DMS53 treated with DMSO at 0.1 percent for 48 hours (cell line): Measurements from ENCODE around the gene KLHL7.

ENCODE experiments used
- DNase-seq: peaks from one replicate; lab custom pipeline; 2025; ENCODE audit not compliant: unreplicated experiment; lab: John Stamatoyannopoulos, UW

The KLHL7 gene, protein sequence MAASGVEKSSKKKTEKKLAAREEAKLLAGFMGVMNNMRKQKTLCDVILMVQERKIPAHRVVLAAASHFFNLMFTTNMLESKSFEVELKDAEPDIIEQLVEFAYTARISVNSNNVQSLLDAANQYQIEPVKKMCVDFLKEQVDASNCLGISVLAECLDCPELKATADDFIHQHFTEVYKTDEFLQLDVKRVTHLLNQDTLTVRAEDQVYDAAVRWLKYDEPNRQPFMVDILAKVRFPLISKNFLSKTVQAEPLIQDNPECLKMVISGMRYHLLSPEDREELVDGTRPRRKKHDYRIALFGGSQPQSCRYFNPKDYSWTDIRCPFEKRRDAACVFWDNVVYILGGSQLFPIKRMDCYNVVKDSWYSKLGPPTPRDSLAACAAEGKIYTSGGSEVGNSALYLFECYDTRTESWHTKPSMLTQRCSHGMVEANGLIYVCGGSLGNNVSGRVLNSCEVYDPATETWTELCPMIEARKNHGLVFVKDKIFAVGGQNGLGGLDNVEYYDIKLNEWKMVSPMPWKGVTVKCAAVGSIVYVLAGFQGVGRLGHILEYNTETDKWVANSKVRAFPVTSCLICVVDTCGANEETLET

DNA sequence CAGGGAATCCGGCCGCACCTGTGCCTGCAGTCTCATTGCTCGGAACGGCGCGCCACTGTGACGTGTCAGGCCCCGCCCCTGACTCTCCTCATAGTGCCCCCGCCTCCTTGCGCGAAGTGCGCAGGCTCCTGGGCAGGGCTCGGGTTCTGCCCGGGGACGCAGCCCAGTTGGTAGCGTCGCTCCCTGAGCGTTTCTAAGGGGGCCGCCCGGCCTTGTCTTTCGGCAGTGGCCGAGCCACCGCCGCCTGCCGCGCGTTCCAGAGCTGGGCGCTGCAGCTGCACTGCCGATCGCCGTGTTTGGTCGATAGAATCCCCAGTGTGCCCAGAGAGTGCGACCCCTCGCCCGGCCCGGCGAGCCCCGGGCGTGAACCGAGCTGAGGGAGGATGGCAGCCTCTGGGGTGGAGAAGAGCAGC is at the start of gene KLHL7:
Gene KLHL7 (plus strand): TSS at position 142 of the 413 bp plus-strand sequence. CDS start 242 bp downstream, at position 384.
- DNase-seq: peak; percentile 97

DNA sequence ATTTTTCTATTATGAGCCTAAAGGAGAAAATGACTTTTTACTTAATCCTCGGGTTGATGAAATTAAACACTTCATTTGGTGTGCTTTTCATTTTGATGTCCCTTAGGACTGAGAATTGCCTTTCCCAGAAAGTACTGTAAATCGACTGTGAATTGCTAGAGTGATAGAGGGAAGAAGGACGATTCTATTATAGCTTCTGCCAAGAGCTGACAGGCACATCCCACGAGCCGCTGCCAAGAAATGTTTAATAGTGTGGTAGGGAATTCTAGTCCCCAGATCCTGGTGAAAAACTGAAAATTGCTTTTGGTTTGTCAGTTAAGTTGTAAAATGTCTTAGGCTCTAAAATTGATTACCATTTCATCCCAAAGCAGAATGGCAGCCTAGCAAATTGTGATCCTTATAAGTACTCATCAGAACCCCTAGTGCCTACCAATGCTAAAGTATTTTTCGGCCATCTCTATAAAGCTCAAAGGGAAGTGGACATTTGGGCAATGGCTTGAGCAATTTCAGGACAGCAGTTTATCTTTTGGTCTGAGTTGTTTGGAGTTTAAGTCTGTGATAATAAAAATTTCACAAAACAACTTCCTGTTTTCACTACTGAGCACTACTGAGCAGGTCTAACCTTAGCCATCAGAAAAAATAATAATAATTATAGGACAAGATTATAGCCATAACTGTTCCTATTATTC is 47.0 kb upstream of the KLHL7 start:
- no peak for DNase-seq

DNA sequence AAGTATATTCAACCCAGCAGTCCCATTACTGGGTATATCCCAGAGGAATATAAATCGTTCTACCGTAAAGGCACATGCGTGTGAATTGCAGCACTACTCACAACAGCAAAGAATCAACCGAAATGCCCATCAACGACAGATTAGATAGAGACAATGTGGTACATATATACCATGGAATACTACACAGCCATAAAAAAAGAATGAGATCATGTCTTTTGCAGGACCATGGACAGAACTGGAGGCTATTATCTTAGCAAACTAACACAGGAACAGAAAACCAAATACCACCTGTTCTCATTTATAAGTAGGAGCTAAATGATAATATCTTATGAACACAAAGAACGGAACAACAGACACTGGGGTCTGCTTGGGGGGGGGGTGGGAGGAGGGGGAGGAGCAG is 44.3 kb upstream of the KLHL7 start:
- DNase-seq: no peak

DNA sequence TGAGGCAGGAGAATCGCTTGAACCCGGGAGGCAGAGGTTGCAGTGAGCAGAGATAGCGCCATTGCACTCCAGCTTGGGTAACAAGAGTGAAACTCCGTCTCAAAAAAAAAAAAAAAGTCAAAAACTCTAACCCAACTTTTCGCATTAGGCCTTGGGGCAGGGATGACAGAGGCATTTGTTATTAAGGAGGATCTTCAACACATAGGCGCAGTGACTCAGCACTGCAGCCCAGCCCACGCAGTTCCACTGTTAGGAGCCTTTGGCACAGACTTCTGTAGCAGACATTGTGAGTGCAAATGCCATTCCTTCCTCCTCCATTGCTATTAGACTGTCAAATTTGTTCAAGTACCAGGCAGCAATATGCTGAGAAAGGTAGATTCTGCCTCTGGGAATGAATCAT is 43.1 kb upstream of the KLHL7 start:
- DNase-seq: no peak

DNA sequence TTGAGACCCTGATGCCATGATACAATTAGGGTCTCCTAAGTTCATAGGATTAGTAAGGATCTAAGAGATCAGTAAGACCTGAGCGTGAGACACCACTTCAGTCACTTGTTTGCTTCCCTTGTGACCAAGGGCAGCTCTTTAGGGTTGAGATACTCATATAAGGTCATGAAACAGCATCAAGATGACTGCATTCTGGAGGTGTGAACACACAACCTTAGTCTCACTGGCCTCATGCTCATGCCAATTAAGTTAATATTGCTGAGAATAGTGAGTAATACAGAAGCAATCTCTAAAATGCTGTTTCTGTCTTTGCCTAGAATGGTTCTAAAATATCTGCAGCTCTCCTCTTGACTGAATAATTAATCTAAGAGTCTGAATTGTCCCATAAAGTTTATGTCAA is 39.6 kb upstream of the KLHL7 start:
- DNase-seq: no peak

DNA sequence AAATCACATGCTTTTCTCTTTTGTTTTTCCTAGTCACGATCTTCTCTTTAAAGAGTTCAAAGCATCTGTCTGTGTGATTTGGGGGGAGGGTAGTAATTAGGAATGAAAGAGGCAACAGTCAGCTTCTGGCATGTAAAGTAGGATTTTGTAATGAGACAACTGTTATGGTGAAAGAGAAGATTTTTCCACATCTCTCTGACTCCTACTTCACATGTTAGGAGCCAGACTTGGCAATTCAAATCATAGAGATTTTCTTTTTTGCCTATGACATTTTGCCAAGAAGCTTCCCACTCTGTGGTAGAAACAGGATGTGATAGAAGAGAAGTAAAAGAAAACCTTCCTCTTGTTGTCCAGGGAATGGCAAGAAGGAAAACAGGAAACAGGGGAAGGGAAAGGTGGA is 38.3 kb upstream of the KLHL7 start:
- no peak for DNase-seq

DNA sequence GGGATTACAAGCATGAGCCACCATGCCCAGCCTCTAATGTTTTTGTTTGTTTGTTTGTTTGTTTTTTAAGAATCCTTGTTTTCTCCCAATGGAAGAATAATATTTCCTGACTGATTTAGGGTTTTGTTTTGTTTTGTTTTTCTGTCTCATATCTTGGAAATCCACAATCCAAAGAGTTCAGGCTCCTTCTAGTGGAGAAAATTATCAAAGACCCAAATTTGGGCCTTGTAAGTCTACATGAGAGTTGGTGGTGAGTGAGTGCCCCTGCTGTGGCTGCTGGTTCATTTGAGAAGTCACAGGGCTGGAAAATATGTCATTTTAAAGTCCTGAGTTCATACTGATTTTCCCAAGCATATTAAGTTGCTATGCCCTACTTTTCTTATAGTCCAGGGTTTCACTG is 33.5 kb upstream of the KLHL7 start:
- no peak for DNase-seq

DNA sequence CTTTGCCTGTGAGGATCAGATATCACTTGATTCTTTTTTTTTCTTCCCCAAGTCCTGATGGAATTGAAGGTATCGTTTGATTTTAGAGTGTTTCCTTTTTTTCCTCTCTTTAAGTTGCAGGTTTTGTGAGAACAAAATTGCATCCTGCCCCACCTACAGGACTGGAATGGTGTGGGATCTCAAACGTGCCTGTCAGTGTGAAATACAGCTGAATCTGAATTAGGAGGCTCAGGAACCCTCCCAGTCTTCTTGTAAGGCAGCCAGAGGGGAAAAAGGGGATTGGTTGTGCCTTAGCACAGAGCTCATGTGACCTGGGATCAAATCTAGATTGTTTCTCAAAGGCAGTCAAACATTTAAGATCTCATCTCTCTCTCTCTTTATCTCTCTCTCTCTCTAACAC is 32.7 kb upstream of the KLHL7 start:
- no peak for DNase-seq

DNA sequence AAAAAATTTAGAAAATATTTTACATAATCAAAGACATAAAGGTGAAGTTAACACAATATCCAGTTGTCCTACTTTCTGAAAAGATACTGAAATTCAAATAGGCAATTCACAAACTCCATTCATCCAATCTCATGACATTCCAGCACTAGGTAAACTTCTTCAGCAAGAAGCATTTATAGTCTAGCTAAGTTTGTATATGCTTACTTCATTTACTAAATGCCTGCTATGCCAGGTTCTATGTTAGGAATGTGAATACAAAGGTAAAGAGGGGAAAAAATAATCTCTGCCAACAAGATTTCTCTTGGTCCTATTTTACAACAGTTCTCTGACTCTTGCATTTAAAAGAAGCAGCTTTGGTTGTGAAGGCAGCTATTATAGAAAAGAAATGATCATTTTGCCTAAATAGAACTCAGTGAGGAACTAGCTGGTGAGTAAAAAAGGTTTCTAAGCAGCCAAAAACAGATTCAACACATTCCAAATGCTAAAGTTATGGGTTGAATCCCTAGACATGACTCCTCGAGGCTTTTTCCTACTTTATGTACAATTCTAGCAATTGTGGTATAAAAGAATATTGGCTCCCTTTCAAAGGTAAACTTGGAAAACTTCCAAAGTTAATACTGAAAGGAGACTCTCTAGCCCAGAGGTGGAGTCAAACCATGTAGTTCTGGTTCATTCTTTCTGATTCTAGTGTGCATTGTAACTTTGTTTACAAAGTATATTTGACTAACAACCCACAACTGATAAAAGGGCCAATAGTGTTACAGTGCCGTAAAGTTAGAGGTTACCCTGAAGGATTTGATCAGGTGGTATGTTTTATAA is 30.9 kb upstream of the KLHL7 start:
- peak; percentile 86 for DNase-seq

DNA sequence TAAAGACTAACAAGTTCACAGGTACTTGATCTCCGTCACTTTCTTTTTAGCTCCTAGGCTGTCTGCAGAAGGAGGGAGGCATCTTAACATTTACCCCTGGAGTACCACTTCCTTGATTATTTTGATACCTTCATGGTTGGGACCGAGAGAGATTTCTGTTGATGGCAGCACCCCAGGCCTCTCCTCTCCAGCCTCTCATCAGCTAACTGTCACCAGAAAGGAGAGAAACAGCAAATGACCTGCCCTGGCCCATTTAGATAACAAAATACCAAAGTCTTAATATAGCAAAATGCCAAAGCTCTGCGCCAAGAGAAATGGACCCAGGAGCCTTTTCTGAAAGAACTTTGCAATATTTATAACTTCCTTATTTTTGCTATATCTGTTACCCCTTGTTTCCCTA is 30.0 kb upstream of the KLHL7 start:
- DNase-seq: no peak

DNA sequence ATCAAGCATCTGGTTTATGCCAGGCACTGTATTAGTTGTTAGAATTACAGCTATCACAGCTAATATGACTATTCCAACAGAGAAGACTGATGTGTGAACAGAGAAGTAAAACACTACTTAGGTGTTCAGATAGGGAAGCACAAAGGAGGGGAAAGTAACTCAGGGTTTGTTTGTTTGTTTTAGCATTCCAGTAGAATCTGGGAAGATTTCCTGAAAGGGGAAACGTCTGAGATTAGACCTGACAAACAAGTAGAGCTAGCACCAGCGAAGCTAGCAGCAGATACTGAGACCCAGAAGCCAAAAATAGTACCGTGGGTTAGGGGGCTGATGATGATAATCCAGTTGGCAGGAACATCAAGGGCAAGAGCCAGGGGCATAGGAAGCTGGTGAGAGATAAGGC is 28.8 kb upstream of the KLHL7 start:
- peak; percentile 39 for DNase-seq

DNA sequence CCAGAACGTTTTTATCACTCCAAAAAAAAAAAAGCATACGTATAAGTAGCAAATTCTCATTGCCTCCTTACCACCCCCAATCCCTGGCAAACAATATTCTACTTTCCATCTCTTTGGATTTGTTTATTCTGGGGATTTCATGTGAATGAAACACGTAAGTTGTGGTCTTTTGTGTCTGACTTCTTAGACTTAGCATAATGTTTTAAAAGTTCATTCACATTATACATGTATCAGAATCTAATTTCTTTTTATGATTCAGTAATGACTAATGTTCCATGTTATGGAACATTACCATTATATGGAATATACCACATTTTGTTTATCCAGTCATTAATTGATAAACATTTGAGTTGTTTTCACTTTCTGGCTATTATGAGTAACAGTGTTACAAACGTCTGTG is 12.5 kb upstream of the KLHL7 start:
- no peak for DNase-seq

DNA sequence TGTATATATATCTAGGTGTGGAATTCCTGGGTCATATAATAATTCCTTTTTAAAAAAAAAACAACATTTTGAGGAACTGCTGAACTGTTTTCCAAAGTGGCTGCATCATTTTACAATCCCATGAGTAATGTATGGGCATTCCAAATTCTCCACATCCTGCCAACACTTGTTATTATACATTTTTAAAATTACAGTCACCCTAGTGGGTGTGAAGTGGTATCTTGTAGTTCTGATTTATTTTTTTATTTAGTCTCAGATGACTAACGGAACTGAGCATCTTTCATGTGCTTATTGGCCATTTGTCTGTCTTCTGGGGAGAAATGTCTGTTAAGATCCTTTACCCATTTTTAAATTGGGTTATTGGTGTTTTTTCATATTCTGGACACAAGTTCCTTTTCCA is 12.0 kb upstream of the KLHL7 start:
- DNase-seq: no peak

DNA sequence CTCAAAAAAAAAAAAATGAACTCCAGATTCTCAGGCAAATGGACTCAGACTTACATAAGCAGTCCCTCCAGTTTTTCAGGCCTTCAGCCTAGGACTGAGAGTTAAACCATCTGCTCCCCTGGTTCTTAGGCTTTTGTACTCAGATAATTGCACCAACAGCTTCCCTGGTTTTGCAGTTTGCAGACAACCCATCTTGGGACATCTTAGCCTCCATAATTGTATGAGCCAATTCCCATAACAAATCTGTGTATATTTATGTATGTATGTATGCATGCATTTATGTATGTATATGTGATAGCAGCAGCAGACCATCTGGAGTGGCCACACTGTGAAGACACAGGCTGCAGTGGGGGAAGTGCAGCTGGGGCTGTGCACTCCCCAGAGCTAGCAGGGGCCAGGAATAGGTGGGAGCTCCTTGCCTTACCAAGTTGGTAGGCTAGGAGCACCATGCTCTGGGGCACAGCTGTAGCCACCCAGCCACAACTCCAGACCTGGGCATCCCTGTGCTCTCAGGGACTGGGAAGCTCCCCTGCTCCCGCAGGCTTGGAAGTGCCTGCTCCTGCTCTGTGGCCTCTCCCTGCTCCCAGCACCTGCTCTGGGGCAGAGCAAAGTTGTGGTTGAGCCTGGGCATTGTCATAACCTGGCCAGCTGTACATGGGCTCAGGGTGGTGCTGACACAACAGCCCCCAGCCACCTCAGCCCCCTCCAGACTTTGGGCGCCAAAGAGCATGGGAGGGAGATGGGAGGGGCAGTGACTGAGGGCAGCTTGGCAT is 8.9 kb upstream of the KLHL7 start:
- DNase-seq: no peak

DNA sequence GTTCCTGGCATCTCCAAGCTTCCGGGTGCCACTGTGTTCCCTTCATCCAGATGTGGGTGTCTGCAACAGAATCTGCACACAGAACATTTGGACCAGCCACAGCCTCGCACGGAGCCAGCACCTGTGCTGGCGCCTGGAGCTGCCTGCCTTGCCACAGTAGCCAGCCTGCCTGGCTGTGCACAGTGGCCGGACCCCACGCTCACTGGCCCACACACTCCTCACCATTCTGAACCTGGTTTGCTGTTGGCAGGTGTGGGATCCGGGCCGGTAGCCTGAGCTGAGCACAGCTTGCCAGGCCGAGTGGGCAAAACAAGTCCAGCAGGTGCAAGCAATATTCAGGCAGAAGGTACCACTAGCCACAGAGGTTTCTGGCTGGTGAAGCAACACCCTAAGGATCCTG is 7.6 kb upstream of the KLHL7 start:
- DNase-seq: no peak

DNA sequence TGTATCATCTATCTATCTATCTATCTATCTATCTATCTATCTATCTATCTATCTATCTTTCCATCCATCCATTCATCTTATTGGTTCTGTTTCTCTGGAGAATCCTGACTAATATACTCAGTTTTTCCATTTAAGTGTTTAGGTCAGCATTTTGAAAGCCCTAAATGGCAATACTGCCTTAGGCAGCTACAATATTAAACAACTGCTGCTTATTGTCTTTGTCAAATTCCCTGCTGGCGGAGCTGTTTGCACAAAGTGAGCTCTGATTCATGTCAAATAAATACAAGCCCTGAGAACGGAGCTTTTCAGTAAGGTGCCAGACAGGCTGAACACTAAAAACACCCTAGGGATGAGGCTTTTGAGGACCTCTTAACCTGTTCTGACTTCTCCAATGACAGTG is 7.1 kb upstream of the KLHL7 start:
- no peak for DNase-seq

DNA sequence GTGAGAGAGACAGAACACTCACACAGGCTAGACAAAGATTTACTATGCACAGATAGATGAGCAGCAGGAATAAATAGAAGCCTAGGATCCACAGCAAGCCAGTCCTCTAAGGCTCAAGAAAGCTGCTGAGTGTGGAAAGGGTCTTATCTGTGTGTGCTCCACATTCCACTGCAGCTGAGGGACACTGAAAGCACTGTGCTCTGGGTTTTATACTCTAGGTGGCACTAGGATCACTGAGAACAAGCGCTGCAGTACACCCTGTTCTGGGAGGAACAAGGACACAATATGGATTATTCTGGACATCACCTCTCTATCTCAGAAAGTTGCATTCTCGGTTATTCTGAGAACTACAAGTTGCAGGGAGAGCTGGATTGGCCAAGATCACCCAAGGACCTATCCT is 4.9 kb upstream of the KLHL7 start:
- peak; percentile 17 for DNase-seq

DNA sequence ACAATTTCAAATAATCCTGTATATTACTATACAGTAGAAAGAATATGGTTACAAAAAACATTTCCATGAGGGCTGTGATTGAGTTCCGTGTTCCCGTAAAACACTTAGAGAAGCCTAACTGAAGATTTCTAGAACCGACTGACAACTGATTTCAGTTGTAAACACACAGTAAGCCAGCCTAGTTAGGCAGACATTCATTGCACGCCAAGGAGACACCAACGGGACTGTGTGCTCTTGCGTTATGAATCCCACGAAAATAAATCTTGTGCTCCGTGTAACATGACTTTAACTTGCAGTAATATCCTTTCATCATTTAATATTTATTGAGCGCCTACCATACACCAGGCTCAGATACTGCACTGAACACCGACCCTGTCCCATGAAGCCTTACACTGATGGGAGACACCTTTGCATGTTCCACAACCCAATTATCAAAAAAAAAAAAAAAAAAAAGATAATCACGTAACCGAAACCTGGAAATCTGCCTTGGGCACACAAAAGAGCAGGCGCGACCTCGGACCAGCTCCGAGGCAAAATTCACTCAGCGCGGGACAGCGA is 420 bp upstream of the KLHL7 start:
- peak; percentile 65 for DNase-seq

DNA sequence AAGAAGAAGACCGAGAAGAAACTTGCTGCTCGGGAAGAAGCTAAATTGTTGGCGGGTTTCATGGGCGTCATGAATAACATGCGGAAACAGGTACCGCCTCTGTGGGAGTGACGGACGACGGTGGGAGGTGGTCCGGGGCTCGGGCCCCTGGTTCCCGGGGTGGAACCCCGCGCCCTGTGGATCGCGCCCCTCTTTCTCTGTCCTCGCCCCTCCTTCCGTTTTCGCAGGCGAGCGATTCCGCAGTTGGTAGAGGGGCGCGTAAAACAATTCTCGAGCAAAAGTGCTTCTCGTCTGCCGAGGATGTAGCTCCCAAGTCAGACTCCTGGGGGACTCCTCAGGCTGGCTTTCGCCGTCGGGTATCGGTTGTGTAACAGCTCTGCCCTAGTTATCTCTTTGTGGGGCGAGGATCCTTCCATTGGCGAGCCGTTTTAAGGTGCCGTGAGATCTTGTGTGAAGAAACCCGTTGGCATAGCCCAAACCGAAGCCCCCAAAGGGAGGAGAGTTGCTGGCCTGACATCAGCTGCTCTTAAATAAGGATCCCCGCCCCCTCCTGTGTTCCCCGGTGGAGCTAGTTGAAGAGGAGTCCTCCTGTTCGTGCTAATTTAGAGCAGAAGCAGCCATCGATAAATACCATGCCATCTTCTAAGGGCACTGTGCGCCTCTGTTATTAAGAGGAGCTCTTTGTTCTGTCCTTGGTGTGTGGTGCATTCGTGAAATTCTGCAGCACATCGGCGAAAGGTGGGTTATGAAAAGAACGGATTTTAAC is 655 bp downstream of the KLHL7 start:
- DNase-seq: peak; percentile 77
